HG02759 (cell line): ENCODE results near the gene KRT2.
"Not testable (repeated sequence)": the region's sequence is repeated elsewhere in the genome, so short reads cannot be mapped to it uniquely, and the experiment has no call there.

Experiments
- ATAC-seq: cut with Tn5 transposase; IDR thresholded peaks from one replicate; pipeline ENCODE4 v1.9.1; 2021; ENCODE audit warnings: mild to moderate bottlenecking, moderate library complexity; ENCODE audit not compliant: unreplicated experiment

KRT2 gene

GRCh38 chr12:52685406-52685890, 33.4 kb upstream of the KRT2 start:
- no peak for ATAC-seq

GRCh38 chr12:52684431-52684830, 32.4 kb upstream of the KRT2 start:
- ATAC-seq: no peak

- ATAC-seq: no peak
These were observed 31.7 kb upstream of the KRT2 start for GRCh38 chr12:52683575-52684300.

- ATAC-seq: no peak
These were observed 31.0 kb upstream of the KRT2 start for GRCh38 chr12:52682938-52683574.

- ATAC-seq: no peak
These were observed 30.3 kb upstream of the KRT2 start for GRCh38 chr12:52682381-52682660.

- no peak for ATAC-seq
These were observed 29.7 kb upstream of the KRT2 start for GRCh38 chr12:52681526-52682380.

- no peak for ATAC-seq
These were observed 28.4 kb upstream of the KRT2 start, which contains the start of gene KRT1 for GRCh38 chr12:52680363-52680762. Gene KRT1 (minus strand): TSS chr12:52680407. CDS start chr12:52680348, 59 bp downstream.

GRCh38 chr12:52679875-52680274, 27.9 kb upstream of the KRT2 start:
- no peak for ATAC-seq

- no peak for ATAC-seq
These were observed 25.7 kb upstream of the KRT2 start for GRCh38 chr12:52677671-52678070.

- ATAC-seq: no peak
These were observed 25.1 kb upstream of the KRT2 start for GRCh38 chr12:52677126-52677525.

- ATAC-seq: no peak
These were observed 24.2 kb upstream of the KRT2 start for GRCh38 chr12:52676163-52676562.

GRCh38 chr12:52675301-52675701, 23.3 kb upstream of the KRT2 start:
- ATAC-seq: no peak

- ATAC-seq: no peak
These were observed 22.4 kb upstream of the KRT2 start for GRCh38 chr12:52674433-52674775.

- ATAC-seq: no peak
These were observed 21.9 kb upstream of the KRT2 start for GRCh38 chr12:52673713-52674432.

- ATAC-seq: no peak
These were observed 21.2 kb upstream of the KRT2 start for GRCh38 chr12:52673217-52673616.

GRCh38 chr12:52672321-52672933, 20.4 kb upstream of the KRT2 start:
- no peak for ATAC-seq

- no peak for ATAC-seq
These were observed 18.9 kb upstream of the KRT2 start for GRCh38 chr12:52670961-52671360.

- no peak for ATAC-seq
These were observed 18.5 kb upstream of the KRT2 start for GRCh38 chr12:52670506-52670905.

GRCh38 chr12:52669941-52670340, 17.9 kb upstream of the KRT2 start:
- ATAC-seq: not testable (repeated sequence)

GRCh38 chr12:52669426-52669825, 17.4 kb upstream of the KRT2 start:
- no peak for ATAC-seq

- ATAC-seq: no peak
These were observed 15.9 kb upstream of the KRT2 start for GRCh38 chr12:52667931-52668330.
